GM19238 (cell line): Measurements from ENCODE around the gene MYL7.

Experiments used
- DNase-seq: peaks from one replicate; pipeline ENCODE4 v3.0.0; 2011; ENCODE audit warnings: low spot score; ENCODE audit not compliant: insufficient read length

The MYL7 gene

DNA sequence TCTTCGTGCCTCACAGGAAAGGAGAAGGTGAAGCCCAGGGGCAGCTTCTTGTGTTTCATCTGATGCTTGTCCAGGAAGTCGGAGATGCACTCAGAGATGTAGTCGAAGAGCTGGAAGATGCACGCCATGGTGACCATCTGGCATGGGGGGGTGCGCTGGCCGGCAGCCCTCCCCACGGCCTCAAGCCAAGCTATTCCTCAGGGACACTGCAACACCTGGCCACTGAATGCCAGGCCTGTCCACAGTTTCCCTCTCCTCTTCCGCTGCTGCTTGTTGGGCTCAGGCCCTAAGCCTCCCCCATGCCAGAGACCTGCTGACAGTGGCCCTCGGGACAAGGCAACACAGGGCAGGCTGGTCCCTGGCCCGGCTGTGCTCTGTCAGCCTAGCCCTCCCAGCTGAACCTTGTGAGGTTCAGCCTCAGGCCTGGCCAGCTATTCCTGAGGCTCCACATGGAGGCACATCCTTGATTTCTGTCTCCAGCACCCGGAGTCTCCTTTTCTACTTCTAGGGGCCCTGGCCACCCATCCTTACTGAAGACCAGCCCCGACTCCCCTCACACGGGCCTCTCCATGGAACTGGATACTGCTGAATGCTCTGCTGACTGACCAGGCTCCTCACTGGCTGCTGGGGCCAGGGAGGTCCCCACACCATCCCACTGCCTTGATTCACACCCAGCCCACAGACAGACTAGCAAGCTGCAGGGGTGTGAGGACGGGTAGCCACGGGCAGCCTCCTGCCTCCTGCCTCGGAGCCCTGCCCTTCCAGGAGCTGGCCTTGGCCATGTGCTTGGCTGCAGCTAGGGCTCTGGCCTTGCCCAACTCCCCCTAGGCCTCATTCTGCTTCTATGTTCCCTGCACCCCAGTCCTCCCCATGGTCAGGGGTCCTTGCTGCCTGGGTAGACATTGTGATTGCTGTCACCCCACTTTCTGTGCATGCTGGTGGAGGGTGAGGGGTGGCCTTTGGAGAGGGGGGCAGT lies 10.1 kb upstream of the MYL7 start:
- DNase-seq: no peak

DNA sequence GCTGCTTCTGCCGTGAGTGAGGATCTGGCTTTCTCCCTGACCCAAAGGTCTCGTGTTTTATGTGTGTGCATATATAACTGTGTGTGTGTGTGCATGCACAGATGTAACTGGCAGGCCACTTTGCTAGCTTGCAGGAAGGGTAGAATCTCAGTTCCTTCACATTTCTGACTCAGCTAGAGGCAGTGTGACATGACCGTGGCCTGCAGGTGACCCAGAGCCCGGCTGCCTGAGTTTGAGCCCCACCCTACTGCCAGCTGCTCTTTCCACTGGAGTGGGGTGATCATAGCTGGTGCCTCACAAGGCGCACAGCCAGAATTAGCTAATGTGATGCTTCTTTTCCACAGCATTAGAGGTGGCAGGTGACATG lies 9.3 kb upstream of the MYL7 start:
- DNase-seq: no peak

DNA sequence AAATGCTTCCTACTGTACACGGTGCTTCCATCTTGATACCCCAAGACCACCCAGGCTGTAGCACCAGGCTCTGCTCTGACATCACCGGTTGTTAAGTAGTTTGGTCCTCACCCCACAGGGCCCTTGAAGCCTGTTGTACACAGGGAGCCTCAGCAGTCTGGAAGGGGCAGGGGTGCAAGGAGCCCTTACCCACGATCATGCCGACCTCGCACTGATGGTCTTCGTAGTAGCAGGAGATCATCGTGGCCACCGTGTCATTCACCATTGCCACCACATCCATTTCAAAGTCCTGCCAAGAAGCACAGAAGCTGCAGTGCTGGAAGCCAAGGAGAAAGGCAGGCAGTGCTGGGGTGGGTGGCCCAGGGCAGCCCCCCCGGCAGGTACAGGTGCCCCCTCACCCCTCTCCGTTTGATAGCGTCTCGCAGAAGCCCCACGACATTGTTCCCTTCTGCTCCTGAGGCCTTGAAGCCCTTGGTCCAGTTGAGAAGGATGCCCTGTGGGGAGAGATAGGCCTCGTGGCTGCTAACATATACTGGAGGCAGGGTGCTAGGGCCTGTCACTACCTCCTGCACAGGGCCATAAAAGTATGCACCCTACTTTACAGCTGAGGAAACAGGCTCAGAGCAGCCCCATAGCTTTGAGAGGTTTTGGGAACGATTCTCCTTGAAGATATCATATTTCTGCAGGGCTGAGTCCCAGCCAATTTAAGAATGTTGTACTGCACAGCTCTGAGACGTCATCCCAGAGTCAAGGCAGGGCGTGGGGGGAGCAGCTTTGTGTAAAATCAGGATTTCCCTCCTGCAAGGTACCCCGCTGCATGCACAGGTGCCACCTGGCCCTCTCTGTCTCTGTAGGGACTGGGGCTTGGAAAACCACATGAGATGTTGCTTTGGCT lies 8.7 kb upstream of the MYL7 start:
- DNase-seq: no peak

- no peak for DNase-seq
These were observed 7.9 kb upstream of the MYL7 start for GRCh38 chr7:44148961-44149536.

- no peak for DNase-seq
These were observed 7.0 kb upstream of the MYL7 start for GRCh38 chr7:44148166-44148565.

DNA sequence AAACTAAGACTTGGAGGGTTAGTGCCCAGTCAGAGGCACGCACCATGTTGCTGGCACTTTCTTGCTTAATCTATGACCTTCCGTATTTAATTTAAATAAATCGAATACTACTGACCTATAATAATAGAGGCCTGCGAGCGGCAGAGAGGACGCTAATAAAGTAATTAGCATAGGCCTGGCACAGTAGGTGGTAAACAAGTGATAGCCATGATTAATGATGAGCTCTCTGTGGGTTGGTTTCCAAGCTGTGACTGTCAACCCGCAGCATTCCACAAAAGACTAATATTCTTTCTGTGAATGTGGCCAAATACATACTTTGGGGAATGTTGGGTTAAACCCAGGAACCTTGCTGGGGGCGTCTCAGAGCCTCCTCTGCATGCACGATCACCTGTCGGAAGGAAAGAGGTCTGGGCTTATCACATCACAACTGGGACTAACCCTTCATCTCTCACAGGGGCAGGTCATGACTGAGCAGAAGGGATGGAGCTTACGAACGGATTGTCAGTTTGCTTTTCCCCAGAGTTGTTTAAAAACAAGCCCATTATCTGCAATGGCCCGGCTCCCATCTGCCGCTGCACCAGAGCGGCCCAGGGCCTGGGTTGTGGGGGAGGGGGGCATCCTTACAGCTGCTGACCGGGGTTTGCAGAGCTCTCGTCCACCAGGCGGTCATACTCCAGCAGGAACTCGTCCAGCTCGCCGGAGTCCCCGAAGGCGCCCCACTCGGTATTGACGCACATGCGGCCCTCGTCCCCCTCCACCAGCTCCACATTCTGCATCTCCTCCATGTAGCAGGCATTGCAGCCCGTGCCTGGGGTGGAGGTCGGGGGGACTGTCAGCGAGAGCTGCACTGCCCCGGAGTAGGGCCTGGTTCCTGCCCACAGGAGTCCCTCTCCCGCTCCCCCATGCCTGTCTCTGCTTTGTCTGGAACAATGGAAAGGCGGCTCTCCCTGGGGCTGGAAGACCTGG lies 6.2 kb upstream of the MYL7 start:
- no peak for DNase-seq

DNA sequence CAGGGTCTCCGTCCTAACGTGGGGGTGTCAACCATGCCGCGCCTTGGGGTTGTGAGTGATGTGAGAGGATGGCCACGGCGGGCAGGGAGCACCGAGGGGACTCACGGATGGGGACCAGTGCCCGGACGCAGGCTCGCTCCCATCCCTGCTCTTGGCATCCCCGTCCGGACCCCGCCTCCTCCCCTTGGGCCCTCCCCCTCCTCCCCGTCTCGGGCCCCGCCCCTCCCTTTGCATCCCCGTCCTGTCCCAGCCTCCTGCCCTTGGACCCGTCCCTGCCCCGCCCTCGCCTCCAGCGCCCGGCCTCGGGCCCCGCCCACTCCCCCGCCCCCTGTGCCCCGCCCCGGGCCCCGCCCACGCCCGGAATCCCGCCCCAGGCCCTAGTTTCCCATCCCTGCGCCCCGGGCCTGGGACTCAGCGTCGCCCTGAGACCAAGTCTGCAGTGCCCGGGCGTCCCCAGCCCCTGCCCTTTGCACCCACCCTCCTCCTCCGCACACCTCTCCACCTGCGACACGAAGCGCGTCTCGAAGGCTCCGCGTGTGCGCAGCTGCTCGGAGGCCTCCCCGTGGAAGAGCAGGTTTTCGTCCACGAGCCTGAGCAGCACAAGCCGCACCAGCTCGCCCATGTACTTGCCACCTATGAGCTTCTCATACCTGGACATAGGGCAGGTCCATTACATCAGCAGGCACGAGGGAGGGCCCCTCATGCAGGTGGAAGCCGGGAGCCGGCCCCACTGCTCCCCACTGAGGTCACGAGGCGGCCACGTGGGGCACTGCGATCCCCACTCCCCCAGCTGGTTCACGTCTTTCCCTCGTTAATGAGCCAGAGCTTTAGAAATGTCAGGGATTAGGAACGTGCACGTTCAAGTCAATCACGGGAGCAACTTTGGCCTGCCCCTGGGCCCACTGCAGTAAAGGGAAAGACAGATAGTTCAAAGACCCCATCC lies 5.1 kb upstream of the MYL7 start:
- DNase-seq: peak; percentile 69

GRCh38 chr7:44145479-44145968 lies 4.4 kb upstream of the MYL7 start:
- no peak for DNase-seq

DNA sequence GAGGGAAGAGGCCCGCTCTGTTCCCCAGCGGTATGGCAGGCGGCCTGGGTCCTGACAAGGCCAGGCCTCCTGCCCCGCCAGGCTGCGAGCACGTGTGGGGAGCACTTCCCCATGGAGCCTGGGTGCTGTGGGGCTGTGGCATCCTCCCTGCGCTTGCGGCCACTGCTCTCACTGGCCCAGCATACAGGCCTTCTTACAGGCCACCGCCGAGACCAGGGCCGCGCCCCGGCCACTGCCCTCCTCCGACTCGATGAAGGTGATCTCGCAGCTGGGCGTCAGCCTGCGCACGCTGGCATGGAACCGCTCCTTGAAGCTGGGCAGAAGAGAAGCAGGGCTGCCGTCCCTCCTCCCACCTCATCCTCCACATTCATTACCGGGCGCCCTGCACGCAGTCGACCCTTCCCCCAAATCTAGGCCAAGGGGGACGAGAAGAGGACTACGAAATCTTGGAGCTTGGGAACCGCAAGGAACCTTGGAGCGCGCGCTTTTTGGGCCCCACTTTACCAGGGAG lies 3.9 kb upstream of the MYL7 start:
- DNase-seq: no peak

GRCh38 chr7:44144426-44144967 lies 3.4 kb upstream of the MYL7 start:
- DNase-seq: no peak

GRCh38 chr7:44143646-44144250 lies 2.6 kb upstream of the MYL7 start:
- DNase-seq: no peak

DNA sequence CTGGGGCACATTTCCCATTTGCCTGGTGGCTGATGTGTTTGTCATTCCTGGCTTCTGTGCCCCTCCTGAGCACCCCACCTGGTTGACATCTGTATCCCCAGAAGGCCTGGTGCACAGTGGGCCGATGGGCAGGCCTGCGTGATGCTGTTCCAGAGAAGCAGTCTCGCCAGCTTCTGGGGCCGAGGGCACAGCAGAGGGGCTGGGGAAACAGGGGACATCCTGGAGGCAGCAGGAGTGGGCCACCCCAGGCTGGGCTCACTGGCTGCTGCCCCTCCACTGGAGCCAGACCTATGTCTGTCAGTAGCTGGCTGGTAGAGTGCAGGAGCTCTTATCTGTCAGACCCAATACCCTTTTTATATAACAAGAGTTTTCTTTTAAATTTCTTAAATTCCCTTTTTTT lies 896 bp upstream of the MYL7 start:
- DNase-seq: no peak

DNA sequence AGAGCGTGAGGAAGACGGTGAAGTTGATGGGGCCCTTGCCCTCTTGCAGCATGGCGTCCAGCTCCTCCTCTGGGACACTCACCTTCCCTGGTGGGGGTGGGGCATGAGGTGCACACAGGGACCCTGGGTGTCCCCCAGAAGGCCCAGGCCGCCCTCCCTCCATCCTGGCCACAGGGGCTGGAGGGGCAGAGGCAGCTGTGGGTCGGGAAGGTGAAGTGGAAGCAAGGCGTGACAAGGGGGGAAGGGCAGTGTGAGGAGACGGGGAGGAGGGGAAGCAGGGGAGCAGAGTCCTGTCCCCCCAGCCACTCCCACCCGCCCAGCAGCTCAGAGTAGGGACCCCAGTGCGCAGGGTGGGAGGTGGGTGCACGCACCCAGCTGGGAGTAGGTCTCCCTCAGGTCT lies 791 bp downstream of the MYL7 start:
- no peak for DNase-seq

GRCh38 chr7:44139311-44140010 lies 1.7 kb downstream of the MYL7 start:
- no peak for DNase-seq

GRCh38 chr7:44138698-44139097 lies 2.4 kb downstream of the MYL7 start:
- no peak for DNase-seq

- DNase-seq: no peak
These were observed 4.4 kb downstream of the MYL7 start for GRCh38 chr7:44136731-44137130.

- DNase-seq: no peak
These were observed 6.0 kb downstream of the MYL7 start for GRCh38 chr7:44134943-44135628.
